Heart right ventricle (tissue), 16 donors: ENCODE data around the gene TEX28. TPM values are rescaled to one million over a fixed set of nuclear protein-coding genes. Genes with fewer than 3 reads are reported as not detected.
"Not testable (repeated sequence)": the region's sequence is repeated elsewhere in the genome, so short reads cannot be mapped to it uniquely, and the experiment has no call there.

Experiments used
- ATAC-seq, 8 donors: fragments of 200-7000 bp; cut with Tn5 transposase; one replicate each; pipeline ENCODE4 v1.9.1; 2020; ENCODE audit warnings: mild to moderate bottlenecking in 8 of 8, moderate library complexity in 8 of 8, moderate number of reproducible peaks in 1 of 8
- DNase-seq, 2 donors: peaks; one replicate each; pipeline ENCODE4 v3.0.0-alpha.2; 2020
- H3K27ac ChIP-seq, 10 donors: fragments of 200-600 bp; sonication (generic) in 2 of 10; one replicate each; pipeline versions ENCODE4 v1.5.0 to v1.8.0; 2020 to 2022; ENCODE audit warnings: mild to moderate bottlenecking in 3 of 10
- H3K27me3 ChIP-seq, 7 donors: fragments of 200-600 bp; one replicate each; pipeline ENCODE4 v1.8.0; 2021 to 2022; ENCODE audit warnings: mild to moderate bottlenecking in 2 of 7
- H3K36me3 ChIP-seq, 9 donors: fragments of 200-600 bp; sonication (generic) in 1 of 9; one replicate each; pipeline versions ENCODE4 v1.5.0 to v1.8.0; 2020 to 2022; ENCODE audit warnings: mild to moderate bottlenecking in 2 of 9
- H3K4me1 ChIP-seq, 9 donors: fragments of 200-600 bp; sonication (generic) in 1 of 9; one replicate each; pipeline versions ENCODE4 v1.5.0 to v1.8.0; 2020 to 2022; ENCODE audit warnings: mild to moderate bottlenecking in 4 of 9
- H3K4me3 ChIP-seq, 10 donors: fragments of 200-600 bp; sonication (generic) in 2 of 10; one replicate each; pipeline versions ENCODE4 v1.5.0 to v1.8.0; 2020 to 2022; ENCODE audit warnings: mild to moderate bottlenecking in 7 of 10, moderate library complexity in 2 of 10
- H3K9me3 ChIP-seq, 11 donors: fragments of 200-600 bp in 10 of 11; sonication (generic) in 2 of 11; one replicate each; pipeline versions ENCODE4 v1.5.0 to v1.8.0; 2013 to 2022; ENCODE audit warnings: mild to moderate bottlenecking in 2 of 11, control low read depth in 1 of 11, moderate library complexity in 1 of 11
- WGBS, 2 donors: extraction: QIAGEN DNeasy Blood & Tissue Kit; methylation state at CpG; one replicate each; pipeline ENCODE4 v1.1.7; 2013; ENCODE audit warnings: inconsistent platforms in 1 of 2; 5-methylcytosine and 5-hydroxymethylcytosine counted together
- intact Hi-C, 10 donors: fragments of 100-400 bp; cut with DNase I; formaldehyde crosslinking; loops; one replicate each; pipeline versions ENCODE4 v1.11.1 to v1.14.2; 2022
- polyA plus RNA-seq, 2 donors: library from polyadenylated mRNA; stranded (reverse); fragments of 200-250 nt; gene quantifications; one replicate each; pipeline ENCODE4 v1.2.3, GENCODE V29; 2013
- total RNA-seq, 10 donors: library from RNA; stranded (reverse); fragmentation: NEBNext Ultra II Directional in 3 of 10; extraction: Animal tissue kit (Norgen Biotek cat#: 25700) in 3 of 10; gene quantifications; one replicate each; pipeline versions ENCODE4 v1.2.1 to v1.2.4, GENCODE V29; 2021 to 2023
- donor health status: Arrhythmogenic right ventricular cardiomyopathy.
- donor health status: ischemic (EF 13 %, LVEDD 7.1; RV severe dilation, severe dysfunction).
- donor health status: healthy with polysubstance abuse.
- donor health status: DM: no; HTN: yes; CAD: no.
- donor health status: DM: no; HTN: no; CAD: no.
- donor health status: ischemic (EF 25% LVEDD 6.9; RV normal size, moderate dysfunction).
- donor health status: ischemic (EF 25% LVEDD 5.7; RV mildly dilated, moderate dysfunction).
- donor health status: healthy.
- donor health status: DM: yes; HTN: yes; CAD: no.
- donor health status: Ischemic cardiomyopathy.
- donor health status: ischemic (EF 35%, LVEDD 5.7; RV mildly dilated, moderate dysfunction).
- donor health status: nonischemic (EF 11% LVEDD 7.7; RV severe dilation, severe dysfunction).
- donor health status: DM: yes; HTN: yes; CAD: no.
- donor health status: PGD.
- donor health status: ischemic (EF 29% LVEDD 5.4; RV normal size, mild dysfunction).
- donor health status: nonischemic (EF 23%, LVEDD 6.1; RV moderate dilation, normal function).

TEX28 gene
- total and polyA plus RNA-seq, 12 donors: not detected

DNA sequence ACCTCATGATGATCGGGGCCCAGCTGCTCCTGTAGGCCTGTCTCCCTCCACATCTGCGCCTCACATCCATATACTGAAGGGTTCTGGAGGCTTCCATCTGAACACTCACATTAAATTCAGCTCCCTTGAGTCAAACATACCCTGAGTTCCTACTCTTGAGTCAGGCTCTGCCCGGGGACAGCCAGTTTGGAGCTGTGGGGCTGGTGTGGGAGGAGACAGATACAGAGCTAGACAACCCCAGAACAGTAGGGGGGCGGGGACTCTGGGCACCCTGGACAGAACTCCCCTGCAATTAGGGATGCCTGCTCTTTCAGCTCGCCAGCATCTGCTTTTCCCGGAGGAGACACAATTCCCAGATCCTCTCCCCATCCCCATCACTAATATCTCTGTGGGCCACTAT is 31.9 kb downstream of the TEX28 start:
- DNase-seq, H3K36me3 ChIP-seq, H3K27ac ChIP-seq, intact Hi-C loops, H3K4me1 ChIP-seq, H3K27me3 ChIP-seq, H3K4me3 ChIP-seq, H3K9me3 ChIP-seq, ATAC-seq: not testable (repeated sequence)
- WGBS, 2 donors: no CpG with 5 or more reads among the region's 6 CpGs

DNA sequence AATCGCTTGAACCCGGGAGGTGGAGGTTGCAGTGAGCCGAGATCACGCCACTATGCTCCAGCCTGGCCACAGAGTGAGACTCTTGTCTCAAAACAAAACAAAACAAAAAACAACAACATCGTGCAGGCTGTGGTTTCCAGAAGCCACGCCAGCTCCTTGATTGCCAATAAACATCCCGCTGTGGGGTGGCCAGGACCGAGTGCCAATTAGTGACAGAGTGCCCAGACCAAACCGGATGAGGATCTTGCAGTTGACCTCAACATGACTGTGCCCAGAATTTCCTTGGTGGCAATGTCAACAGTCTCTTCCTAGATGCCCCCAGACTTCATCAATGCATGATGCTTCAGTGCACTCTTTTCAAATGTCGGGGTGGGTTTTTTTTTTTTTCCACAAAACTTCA is 36.2 kb downstream of the TEX28 start:
- H3K36me3 ChIP-seq, H3K27ac ChIP-seq, DNase-seq, ATAC-seq, H3K9me3 ChIP-seq, H3K4me1 ChIP-seq, H3K4me3 ChIP-seq, intact Hi-C loops, H3K27me3 ChIP-seq: not testable (repeated sequence)
- no CpG with 5 or more reads among the region's 10 CpGs for WGBS, 2 donors

DNA sequence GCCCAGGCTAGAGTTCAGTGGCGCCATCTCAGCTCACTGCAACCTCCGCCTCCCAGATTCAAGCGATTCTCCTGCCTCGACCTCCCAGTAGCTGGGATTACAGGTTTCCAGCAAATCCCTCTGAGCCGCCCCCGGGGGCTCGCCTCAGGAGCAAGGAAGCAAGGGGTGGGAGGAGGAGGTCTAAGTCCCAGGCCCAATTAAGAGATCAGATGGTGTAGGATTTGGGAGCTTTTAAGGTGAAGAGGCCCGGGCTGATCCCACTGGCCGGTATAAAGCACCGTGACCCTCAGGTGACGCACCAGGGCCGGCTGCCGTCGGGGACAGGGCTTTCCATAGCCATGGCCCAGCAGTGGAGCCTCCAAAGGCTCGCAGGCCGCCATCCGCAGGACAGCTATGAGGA is 37.6 kb downstream of the TEX28 start, which contains the start of gene OPN1MW3:
Gene OPN1MW3 (plus strand): TSS at position 301 of the 400 bp plus-strand sequence. CDS start 38 bp downstream, at position 339.
- H3K36me3 ChIP-seq, intact Hi-C loops, H3K27ac ChIP-seq, ATAC-seq, DNase-seq, H3K4me1 ChIP-seq, H3K27me3 ChIP-seq, H3K9me3 ChIP-seq, H3K4me3 ChIP-seq: not testable (repeated sequence)
- WGBS, 2 donors: no CpG with 5 or more reads among the region's 17 CpGs

DNA sequence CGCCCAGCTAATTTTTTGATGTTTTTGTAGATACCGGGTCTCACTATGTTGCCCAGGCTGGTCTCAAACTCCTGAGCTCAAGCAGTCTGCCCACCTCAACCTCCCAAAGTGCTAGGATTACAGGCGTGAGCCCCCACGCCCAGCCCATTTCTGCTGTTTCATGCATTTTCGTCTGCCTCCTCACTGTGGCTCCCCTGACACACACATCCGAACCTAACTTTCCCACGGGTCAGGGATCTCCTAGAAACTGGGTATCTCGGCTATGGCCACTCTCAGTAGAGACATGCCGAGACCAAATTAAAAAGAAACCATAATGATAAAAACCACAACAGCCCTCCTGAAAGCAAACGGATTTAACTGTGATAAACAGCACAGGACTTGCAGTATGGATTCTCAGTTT is 46.8 kb downstream of the TEX28 start:
- DNase-seq, H3K27ac ChIP-seq, H3K9me3 ChIP-seq, H3K27me3 ChIP-seq, H3K4me3 ChIP-seq, H3K4me1 ChIP-seq, intact Hi-C loops, H3K36me3 ChIP-seq: not testable (repeated sequence)
- WGBS, 2 donors: no CpG with 5 or more reads among the region's 10 CpGs
- ATAC-seq: peak in 2 of 8 donors; percentile 12 to 27

DNA sequence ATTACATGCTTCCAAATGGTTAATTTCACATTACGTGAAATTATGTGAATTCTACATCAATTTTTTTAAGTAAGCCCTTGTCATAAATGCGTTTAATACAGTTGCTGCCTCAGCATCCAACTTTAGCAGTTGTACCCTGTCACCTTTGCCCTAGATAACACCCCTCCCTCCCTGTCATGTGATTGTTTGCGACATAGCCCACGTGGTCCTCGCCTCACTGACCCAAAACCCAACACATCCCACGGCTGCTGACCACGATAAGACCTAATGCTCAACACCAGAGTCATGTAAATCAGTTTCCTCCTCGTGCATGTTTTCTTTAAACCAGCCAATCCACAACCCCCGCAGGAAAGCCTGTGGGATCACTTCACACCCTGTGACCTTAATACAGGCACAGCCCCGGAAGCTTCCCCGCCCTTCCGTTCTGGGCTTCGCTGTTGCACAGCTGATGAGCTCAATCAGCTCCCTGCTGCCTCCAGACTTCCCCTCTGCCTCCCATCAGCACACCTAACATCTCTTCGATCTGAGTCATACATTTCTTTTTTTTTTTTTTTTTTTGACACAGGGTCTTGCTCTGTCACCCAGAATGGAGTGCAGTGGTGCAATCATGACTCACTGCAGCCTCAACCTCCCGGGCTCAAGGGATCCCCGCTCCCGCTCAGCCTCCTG is 47.4 kb downstream of the TEX28 start:
- H3K36me3 ChIP-seq, H3K4me1 ChIP-seq, DNase-seq, H3K9me3 ChIP-seq, H3K27ac ChIP-seq, intact Hi-C loops, H3K4me3 ChIP-seq, H3K27me3 ChIP-seq: not testable (repeated sequence)
- no CpG with 5 or more reads among the region's 17 CpGs for WGBS, 2 donors
- ATAC-seq: peak; percentile 91 to 98 (median 96)

DNA sequence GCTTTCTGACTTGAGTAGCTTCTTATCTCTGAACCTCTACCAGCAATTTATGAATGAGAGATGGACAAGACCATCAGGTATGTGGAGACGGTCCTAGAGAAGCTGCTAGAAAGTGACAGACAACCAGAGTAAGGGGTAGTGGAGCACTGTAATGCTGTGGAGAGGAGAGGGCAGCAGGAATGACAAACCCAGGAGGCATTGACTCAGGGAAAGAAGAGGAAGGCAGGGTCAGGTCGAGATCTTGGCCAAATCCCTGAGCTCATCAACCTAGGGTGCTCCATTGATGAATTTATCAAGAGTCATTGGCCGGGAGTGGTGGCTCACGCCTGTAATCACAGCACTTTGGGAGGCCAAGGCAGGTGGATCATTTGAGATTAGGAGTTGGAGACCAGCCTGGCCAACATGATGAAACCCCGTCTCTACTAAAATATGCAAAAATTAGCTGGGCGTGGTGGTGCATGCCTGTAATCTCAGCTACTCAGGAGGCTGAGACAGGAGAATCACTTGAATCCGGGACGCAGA is 54.9 kb downstream of the TEX28 start:
- 88% methylated on average over 6 of the region's 8 CpGs; no CpG with 5 or more reads in 1 of the 2 donors for WGBS, 2 donors
- intact Hi-C loops: not testable (repeated sequence)

DNA sequence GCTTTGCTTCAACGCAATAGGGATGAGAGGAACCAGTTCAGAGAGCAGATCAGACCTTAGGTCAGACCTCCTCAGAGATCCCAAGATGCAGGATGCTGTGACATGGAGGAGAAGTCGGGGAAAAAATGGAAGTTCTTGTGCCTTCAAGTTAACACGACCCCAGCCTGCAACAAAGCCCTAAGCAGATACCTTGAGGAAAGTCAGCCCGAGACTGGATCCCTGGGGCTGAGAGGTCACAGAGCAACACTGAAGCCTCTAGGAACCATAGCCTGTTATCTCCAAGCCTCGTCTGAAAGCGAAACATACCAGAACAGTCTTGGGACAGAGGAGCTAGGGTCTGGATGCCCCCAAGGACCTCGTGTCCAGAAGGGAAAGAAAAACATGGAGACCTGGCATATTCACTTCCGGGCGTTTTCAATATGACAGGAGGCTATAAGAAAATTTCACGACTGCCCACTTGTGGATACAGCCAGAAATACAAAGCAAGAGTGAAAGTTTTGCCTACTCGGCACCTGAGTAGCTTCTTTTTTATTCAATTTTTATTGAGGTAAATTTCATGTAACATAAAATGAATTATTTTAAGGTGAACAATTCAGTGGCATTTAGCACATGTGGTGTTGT is 55.9 kb downstream of the TEX28 start:
- H3K4me1 ChIP-seq, ATAC-seq, H3K9me3 ChIP-seq, H3K4me3 ChIP-seq, DNase-seq, H3K36me3 ChIP-seq, H3K27ac ChIP-seq, H3K27me3 ChIP-seq, intact Hi-C loops: not testable (repeated sequence)
- WGBS, 2 donors: 79% methylated on average over 9 of the region's 11 CpGs; no CpG with 5 or more reads in 1 of the 2 donors

More for the DNA sequence above, 54.9 kb downstream of the TEX28 start:
- not testable (repeated sequence) for DNase-seq, H3K27ac ChIP-seq, H3K4me3 ChIP-seq, H3K27me3 ChIP-seq, ATAC-seq, H3K9me3 ChIP-seq, H3K4me1 ChIP-seq, H3K36me3 ChIP-seq

DNA sequence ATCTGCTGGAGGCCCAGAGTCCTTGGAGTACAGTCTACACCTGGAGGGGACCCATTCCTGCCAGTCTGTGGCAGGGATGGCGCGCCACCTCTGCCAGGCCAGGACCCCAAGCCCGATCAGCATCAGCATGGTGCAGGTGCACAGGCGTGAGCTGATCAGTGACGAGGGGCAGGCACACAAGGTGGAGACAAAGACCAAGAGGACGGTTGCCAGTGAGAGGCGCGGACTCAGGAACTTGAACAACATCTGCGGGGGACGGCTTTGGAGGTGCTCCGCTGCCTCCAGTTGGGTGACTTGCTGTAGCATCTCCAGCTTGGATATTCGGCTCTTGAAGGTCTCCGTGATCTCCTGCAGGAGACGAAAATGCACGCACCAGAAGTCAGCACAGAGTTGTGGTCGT is 61.3 kb downstream of the TEX28 start:
- no CpG with 5 or more reads among the region's 16 CpGs for WGBS, 2 donors
- H3K36me3 ChIP-seq, DNase-seq, H3K4me1 ChIP-seq, H3K4me3 ChIP-seq, ATAC-seq, intact Hi-C loops, H3K27ac ChIP-seq, H3K9me3 ChIP-seq, H3K27me3 ChIP-seq: not testable (repeated sequence)

DNA sequence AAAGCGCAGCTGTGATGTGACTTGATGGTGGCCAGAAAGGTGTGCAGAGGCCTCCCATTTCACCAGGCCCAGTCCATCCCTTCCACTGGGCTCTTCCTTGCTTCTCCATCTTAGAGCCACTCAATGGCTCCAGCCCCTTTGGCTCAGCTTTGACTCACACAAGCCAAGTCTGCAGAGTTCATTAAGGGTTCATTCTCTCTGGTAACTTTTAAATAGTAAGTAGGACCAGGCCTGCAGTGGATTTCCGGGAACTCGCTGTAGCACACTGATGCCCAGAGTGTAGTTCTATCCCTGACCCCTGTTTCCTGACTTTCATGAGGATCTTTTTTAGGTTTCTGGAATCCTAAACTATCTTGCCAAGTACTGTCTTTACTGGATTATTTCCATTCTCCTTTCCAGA is 63.5 kb downstream of the TEX28 start:
- intact Hi-C loops, H3K27me3 ChIP-seq, H3K36me3 ChIP-seq, H3K9me3 ChIP-seq, DNase-seq, H3K27ac ChIP-seq, H3K4me3 ChIP-seq, H3K4me1 ChIP-seq: not testable (repeated sequence)
- peak in 5 of 8 donors; percentile 61 to 85 (median 79) for ATAC-seq
- no CpG with 5 or more reads among the region's 3 CpGs for WGBS, 2 donors

DNA sequence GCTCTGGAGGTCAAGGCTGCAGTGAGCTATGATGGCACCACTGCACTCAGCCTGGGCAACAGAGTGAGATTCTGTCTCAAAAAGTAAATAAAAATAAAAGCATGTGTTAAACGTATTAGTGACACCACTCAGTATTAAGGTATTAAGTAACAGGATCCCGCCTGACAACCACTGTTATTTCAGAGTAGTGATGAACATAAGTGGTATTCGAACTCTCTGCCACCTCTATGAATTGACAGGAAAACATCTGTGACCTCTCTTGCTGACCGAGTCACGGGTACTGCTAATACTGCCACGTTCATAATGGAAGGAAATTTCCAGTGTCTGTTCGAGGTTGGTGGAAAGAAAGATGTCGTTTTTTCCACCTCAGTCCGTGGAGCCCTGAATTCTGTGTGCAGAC is 68.2 kb downstream of the TEX28 start:
- H3K4me1 ChIP-seq, ATAC-seq, intact Hi-C loops, H3K36me3 ChIP-seq, DNase-seq, H3K27ac ChIP-seq, H3K27me3 ChIP-seq, H3K9me3 ChIP-seq, H3K4me3 ChIP-seq: not testable (repeated sequence)
- no CpG with 5 or more reads among the region's 9 CpGs for WGBS, 2 donors

DNA sequence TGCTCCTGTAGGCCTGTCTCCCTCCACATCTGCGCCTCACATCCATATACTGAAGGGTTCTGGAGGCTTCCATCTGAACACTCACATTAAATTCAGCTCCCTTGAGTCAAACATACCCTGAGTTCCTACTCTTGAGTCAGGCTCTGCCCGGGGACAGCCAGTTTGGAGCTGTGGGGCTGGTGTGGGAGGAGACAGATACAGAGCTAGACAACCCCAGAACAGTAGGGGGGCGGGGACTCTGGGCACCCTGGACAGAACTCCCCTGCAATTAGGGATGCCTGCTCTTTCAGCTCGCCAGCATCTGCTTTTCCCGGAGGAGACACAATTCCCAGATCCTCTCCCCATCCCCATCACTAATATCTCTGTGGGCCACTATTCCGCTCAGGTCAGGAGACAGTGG is 69.6 kb downstream of the TEX28 start:
- ATAC-seq, H3K9me3 ChIP-seq, H3K4me3 ChIP-seq, DNase-seq, intact Hi-C loops, H3K27ac ChIP-seq, H3K27me3 ChIP-seq, H3K4me1 ChIP-seq, H3K36me3 ChIP-seq: not testable (repeated sequence)
- WGBS, 2 donors: no CpG with 5 or more reads among the region's 6 CpGs
